ENCODE results near the gene EIF1AD. TPM values are rescaled to one million over a fixed set of nuclear protein-coding genes. Genes with fewer than 3 reads are reported as not detected.

EIF1AD gene, protein sequence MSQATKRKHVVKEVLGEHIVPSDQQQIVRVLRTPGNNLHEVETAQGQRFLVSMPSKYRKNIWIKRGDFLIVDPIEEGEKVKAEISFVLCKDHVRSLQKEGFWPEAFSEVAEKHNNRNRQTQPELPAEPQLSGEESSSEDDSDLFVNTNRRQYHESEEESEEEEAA
- 64.5 and 65.2 TPM in 2 replicates for total RNA-seq

DNA sequence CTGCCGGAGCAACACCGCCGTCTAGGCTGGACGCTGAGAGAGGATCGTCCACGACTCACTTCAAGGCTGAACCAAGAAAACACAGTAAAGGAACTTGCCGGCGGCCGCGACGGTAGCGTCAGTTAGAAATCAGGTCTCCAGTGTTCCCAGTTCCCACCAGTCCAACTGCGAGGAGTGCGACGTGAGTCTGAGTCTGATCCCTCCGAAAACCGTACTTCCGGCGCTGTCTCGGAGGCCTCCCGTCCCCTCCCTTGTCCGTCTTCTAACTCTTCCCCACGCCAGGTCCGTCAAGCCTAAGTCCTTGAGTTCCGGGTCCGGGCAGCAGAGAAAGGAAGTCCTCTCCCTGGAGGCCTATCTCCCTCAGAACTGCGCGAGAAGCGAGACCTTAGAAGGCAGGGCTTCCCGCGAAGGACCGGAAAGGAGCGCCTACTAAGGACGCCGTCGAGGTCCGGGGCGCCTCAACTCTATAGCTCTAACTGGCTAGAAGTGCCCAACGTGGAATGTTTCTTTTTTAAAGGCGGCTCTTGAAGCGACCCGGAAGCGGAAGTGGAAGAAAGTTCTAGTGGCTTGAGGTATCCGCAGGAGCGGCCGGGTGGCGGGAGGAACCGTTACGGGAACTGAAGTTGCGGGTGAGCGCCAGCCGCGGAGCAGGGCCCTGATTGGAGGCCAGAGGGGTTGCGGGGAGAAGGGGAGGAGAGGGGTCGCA is at the start of gene EIF1AD, which contains the start of gene BANF1:
EIF1AD (minus strand) TSS at position 216 of the 706 bp plus-strand sequence. CDS start 1,768 bp downstream, outside the sequence.
BANF1 (plus strand) TSS at position 562 of the 706 bp plus-strand sequence. CDS start 748 bp downstream, outside the sequence.
- Mint-ChIP-seq H3K9me3 (no peaks in the 10 kb centered on the region), H3K36me3 (ENCODE audit: low read depth) (peaks cover 82% of the 10 kb centered on the region), H3K4me3 (ENCODE audit: low read depth) (peak within 1 kb of the TSS; percentile 98), H3K27me3 (ENCODE audit: low read depth) (no peaks in the 10 kb centered on the region), H3K4me1 (ENCODE audit: low read depth) (peaks cover 20% of the 10 kb centered on the region), H3K27ac (peak within 1 kb of the TSS; percentile 99)
- intact Hi-C loops (cut with micrococcal nuclease): loop anchor here (1.0 to 5.0 kb wide), 5 partner anchors 13 to 290 kb away; partner anchors contain the start of genes KAT5, SART1 and SF3B2
- DNase-seq (ENCODE audit: low spot score): peak; percentile 96

DNA sequence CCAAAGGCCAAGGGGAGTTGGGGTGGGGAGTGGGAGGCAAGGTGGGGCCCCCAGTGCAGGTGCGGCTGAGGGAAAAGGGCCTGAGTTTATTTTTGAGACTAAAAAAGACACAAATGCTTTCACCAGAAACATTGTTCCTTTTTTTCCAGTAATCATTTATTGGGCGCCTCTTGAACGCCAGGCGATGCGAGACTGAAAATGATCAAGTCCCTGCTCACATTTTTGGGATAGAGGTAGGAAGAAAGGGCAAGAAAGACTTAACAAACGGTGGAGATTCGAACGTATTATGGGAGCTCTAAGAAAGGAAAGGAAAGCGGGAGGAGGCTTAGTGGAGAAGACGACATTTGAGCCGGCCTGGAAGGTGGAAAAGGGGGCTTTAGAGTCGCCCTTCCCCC is 49.4 kb upstream of the EIF1AD start:
- peaks cover 35% of the 10 kb centered on the region for H3K36me3 Mint-ChIP-seq (ENCODE audit: low read depth)

DNA sequence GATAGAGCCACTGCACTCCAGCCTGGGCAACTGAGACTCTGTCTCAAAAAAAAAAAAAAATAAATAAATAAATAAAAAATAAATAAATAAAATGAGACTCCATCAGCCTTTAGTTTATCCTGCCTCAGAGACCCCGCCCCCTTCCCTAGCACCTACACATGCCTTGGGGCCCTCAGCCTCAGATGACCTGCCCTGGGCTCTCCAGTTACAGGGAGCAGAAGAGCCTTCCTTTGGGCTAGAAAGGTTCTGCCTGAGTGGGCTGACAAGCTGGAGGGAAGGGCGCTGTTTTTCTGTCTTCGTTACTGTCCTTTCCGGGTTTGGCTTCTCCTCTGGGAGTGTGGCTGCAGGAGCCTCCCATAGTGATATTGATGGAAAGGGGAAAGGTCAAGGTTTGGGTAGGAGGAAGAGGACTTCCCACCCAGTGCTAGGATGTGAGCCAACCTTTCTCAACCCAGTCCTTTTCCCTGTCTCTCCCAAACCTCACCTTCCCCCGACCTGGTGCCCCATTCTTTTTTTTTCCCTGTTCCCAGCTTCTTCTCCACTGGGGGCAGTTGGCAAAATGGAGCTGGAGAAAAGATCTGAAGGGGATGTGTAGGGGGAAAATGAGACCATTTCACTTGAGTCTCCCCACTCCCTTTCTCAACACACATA is 48.7 kb upstream of the EIF1AD start:
- Mint-ChIP-seq H3K4me3 (ENCODE audit: low read depth) (peak overlapping the region; percentile 100), H3K27ac (peak overlapping the region; percentile 80), H3K4me1 (ENCODE audit: low read depth) (peaks cover 30% of the 10 kb centered on the region), H3K27me3 (ENCODE audit: low read depth) (peaks cover 8% of the 10 kb centered on the region), H3K9me3 (no peaks in the 10 kb centered on the region), H3K36me3 (ENCODE audit: low read depth) (peaks cover 28% of the 10 kb centered on the region)
- no peak for DNase-seq (ENCODE audit: low spot score)
- intact Hi-C loops (cut with micrococcal nuclease): loop anchor here (5.0 kb wide), 1 partner anchor 217 kb away; the partner anchor contains the start of gene RAB1B

More for the DNA sequence above, 49.4 kb upstream of the EIF1AD start:
- DNase-seq (ENCODE audit: low spot score): no peak
- intact Hi-C loops (cut with micrococcal nuclease): loop anchor here (5.0 kb wide), 1 partner anchor 216 kb away; the partner anchor contains the start of gene RAB1B
- H3K9me3 Mint-ChIP-seq: no peaks in the 10 kb centered on the region
- peaks cover 8% of the 10 kb centered on the region for H3K27me3 Mint-ChIP-seq (ENCODE audit: low read depth)
- peak overlapping the region; percentile 100 for H3K4me3 Mint-ChIP-seq (ENCODE audit: low read depth)
- H3K27ac Mint-ChIP-seq: peak overlapping the region; percentile 80
- H3K4me1 Mint-ChIP-seq (ENCODE audit: low read depth): peaks cover 28% of the 10 kb centered on the region

DNA sequence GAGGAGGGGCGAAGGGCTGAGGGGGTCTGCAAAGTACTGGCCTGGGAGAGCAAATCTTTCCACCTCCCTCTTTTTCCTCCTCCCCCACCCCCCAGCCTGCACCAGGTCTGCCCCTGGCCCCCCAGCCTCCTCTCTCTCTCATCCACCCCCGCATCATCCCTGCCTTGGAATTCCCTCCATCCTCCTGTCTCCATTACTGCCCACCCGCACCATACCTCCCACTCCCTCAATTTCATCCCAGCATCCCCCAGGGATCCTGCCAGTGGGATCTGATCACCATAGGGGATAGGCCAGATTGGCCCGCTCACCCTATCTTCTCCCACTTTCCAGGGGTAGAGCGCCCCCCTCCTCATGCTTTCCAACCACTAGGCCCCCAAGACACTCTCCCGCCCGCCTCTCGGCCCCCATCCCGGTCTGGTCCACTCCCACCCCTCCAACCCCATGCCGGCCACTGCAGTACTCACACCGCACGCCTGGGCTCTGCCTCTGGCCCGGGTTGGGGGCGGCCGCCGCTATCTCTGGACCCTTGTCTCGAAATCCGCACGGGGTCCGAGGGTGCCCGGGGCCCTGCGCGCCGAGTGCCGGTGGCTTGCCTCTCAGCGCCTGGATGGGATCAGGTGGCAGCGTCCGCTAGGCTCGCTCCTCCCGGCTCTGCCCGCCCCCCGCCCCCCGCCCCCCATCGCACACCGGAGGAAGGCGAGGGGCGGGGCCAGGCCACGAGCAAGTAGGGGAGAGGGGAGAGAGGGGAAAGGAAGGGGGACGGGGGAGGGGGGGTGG is 46.8 kb upstream of the EIF1AD start, which contains the start of gene GAL3ST3:
GAL3ST3 (minus strand) TSS at position 615 of the 777 bp plus-strand sequence. CDS start 3,746 bp downstream, outside the sequence.
- intact Hi-C loops (cut with micrococcal nuclease): no loop called here
- Mint-ChIP-seq H3K27ac (no peak within 1 kb of the TSS), H3K36me3 (ENCODE audit: low read depth) (peaks cover 14% of the 10 kb centered on the region), H3K4me1 (ENCODE audit: low read depth) (peaks cover 38% of the 10 kb centered on the region), H3K27me3 (ENCODE audit: low read depth) (peaks cover 8% of the 10 kb centered on the region), H3K9me3 (no peaks in the 10 kb centered on the region), H3K4me3 (ENCODE audit: low read depth) (no peak within 1 kb of the TSS)
- no peak for DNase-seq (ENCODE audit: low spot score)

DNA sequence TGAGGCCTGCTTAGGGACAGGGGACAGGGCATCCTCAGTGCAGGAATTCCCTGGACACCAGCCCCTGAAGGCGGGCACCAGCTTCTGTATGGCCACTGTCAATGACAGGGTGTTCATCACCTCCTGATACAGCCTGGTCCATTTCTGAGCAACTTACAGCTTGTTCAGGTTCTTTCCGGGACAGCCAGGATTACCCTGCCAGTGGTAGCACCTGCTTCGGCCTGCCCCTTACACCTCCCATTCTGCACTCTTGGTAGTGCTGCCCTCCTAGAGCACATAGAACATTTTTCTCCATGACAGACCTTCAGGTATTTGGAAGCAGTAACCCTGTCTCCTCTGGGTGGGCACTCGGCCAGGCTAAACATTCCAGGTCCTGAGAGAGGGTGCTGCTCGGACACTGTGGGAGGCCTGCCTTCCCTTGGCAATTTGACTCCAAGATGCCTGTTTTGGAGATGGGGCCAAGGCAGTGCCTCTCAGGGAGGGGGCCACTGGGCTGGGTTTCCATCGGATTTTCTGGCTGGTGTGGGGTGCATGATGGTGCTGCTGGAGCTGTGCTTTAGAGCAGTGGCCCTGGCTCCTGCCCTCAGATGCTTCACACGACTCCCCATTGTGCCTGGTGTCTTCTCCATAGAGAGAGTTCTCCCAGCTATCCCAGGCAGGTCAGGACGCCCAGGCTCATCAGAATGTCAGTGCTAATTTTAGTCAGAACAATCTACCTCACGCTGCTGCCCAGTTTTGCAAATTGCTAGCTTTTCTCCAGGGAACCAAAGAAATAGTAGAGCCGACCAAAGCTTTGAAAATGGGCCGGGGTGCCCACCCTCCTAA is 45.8 kb upstream of the EIF1AD start:
- H3K27ac Mint-ChIP-seq: no peak overlapping the region
- H3K27me3 Mint-ChIP-seq (ENCODE audit: low read depth): peaks cover 8% of the 10 kb centered on the region
- peaks cover 6% of the 10 kb centered on the region for H3K36me3 Mint-ChIP-seq (ENCODE audit: low read depth)
- H3K9me3 Mint-ChIP-seq: no peaks in the 10 kb centered on the region
- DNase-seq (ENCODE audit: low spot score): no peak
- intact Hi-C loops (cut with micrococcal nuclease): no loop called here
- H3K4me3 Mint-ChIP-seq (ENCODE audit: low read depth): no peak overlapping the region
- H3K4me1 Mint-ChIP-seq (ENCODE audit: low read depth): peaks cover 31% of the 10 kb centered on the region

DNA sequence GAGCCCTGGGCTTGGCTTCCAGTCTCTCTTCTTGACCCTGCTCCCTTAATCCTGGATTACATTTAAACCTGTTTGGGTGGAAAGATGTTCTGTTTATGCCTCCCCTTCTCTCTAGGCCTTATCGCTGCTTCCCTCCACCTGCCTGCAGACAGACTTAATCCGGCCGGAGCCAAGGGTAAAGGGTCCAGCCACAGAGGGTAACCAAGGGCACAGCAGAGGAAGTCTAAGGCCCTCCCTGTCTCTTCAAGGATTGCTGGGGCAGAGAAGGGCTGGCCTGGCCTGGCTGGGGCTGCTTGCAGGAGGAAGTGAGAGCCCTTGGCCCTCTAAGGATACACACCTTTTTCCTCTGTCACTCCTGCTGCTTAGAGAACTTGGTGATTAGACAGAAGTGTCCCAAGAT is 44.9 kb upstream of the EIF1AD start:
- peaks cover 8% of the 10 kb centered on the region for H3K27me3 Mint-ChIP-seq (ENCODE audit: low read depth)

DNA sequence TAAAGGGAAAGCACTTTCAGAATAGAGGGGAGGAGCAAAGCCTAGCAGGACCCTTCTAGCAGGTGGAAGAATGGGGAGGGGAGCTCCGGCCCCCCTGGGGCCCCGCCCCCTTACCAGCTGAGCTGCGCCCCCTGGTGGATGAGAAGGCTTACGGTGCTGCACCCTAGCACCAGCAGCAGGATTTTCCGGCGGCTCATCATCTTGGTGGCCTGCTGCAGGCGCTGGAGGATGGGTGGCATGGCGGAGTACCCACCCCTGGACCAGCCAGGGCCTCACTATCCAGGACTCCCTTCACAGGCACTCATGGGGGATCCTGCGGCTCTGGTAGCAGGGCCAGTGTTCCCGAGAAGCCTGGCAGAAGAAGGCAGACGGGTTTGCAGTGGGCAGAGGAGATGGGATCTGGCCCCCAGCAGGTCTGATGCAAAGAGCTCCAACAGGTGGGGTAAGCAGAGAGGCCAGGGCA is 43.3 kb upstream of the EIF1AD start:
- intact Hi-C loops (cut with micrococcal nuclease): no loop called here
- H3K27me3 Mint-ChIP-seq (ENCODE audit: low read depth): peaks cover 8% of the 10 kb centered on the region
- no peaks in the 10 kb centered on the region for H3K9me3 Mint-ChIP-seq
- DNase-seq (ENCODE audit: low spot score): peak; percentile 77
- H3K36me3 Mint-ChIP-seq (ENCODE audit: low read depth): no peaks in the 10 kb centered on the region
- H3K4me1 Mint-ChIP-seq (ENCODE audit: low read depth): peaks cover 18% of the 10 kb centered on the region
- peak overlapping the region; percentile 48 for H3K27ac Mint-ChIP-seq
- no peak overlapping the region for H3K4me3 Mint-ChIP-seq (ENCODE audit: low read depth)

More for the DNA sequence above, 44.9 kb upstream of the EIF1AD start:
- no peak for DNase-seq (ENCODE audit: low spot score)
- Mint-ChIP-seq H3K9me3 (no peaks in the 10 kb centered on the region), H3K4me3 (ENCODE audit: low read depth) (no peak overlapping the region), H3K36me3 (ENCODE audit: low read depth) (no peaks in the 10 kb centered on the region), H3K4me1 (ENCODE audit: low read depth) (peaks cover 29% of the 10 kb centered on the region), H3K27ac (no peak overlapping the region)
- intact Hi-C loops (cut with micrococcal nuclease): no loop called here

DNA sequence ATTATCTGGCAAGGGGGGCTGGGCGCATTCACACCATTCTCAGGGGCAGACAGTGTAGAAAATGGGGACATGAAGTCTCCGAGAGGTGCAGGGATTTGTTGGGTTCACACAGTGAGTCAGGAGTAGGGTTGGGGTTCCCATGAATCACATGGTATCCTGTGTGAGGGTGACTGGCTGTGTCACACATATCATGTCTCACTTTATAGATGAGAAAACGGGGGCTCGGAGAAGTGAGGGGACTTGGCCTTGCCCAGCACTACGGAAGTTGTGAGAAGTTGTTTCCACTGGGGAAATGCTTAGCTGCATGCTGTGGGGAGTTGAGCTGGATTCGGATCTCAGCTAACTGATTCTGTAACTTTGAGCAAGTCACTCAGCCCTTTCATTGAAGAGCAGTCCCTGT is 42.8 kb upstream of the EIF1AD start:
- Mint-ChIP-seq H3K4me3 (ENCODE audit: low read depth) (no peak overlapping the region), H3K36me3 (ENCODE audit: low read depth) (no peaks in the 10 kb centered on the region), H3K9me3 (no peaks in the 10 kb centered on the region), H3K27me3 (ENCODE audit: low read depth) (peaks cover 11% of the 10 kb centered on the region), H3K4me1 (ENCODE audit: low read depth) (peaks cover 18% of the 10 kb centered on the region), H3K27ac (peak overlapping the region; percentile 48)
- intact Hi-C loops (cut with micrococcal nuclease): no loop called here
- DNase-seq (ENCODE audit: low spot score): no peak

DNA sequence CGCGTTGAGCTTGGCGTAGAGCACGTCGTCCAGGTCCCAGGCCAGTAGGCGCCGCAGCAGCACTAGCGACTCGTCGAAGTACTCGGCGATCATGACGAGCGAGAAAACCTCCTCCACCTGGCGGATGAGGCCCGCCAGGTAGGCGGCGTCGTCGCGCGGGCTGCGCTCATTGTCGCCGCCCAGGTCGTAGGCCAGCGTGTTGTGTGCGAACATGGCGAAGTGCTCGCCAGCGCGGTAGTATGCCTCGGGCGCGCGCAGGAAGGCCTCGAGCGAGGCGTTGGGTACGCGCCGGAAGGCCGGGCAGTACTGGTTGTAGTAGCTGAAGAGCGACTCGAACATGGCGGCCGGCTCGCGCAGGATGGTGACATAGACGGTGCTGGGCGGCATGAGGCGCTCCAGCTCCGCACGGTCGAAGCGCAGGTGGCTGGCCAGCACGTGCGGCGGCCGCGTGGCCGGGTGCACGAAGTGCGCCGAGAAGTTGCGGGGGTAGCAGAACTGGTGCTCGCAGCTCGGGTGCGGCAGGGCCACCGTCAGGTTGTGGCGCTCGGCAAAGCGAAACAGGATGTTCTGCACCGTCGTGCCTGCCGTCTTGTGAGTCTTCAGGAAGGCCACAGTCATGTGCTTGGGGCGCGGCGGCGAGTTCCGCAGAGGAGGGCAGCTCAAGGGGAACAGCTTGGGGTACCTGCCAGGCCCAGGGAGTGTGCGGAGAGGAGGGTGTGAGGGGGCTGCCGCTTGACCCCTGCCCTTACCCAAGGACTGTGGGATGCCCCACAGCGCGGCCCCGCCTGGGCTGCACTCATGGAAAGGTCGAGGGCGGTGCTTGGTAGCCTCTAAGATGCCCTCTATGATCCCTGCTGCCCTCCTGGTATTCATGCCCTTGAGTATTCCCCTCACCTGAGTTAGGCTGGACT is 41.3 kb upstream of the EIF1AD start:
- intact Hi-C loops (cut with micrococcal nuclease): no loop called here
- no peaks in the 10 kb centered on the region for H3K36me3 Mint-ChIP-seq (ENCODE audit: low read depth)
- H3K9me3 Mint-ChIP-seq: no peaks in the 10 kb centered on the region
- no peak overlapping the region for H3K27ac Mint-ChIP-seq
- peaks cover 14% of the 10 kb centered on the region for H3K4me1 Mint-ChIP-seq (ENCODE audit: low read depth)
- peaks cover 13% of the 10 kb centered on the region for H3K27me3 Mint-ChIP-seq (ENCODE audit: low read depth)
- DNase-seq (ENCODE audit: low spot score): no peak
- no peak overlapping the region for H3K4me3 Mint-ChIP-seq (ENCODE audit: low read depth)

DNA sequence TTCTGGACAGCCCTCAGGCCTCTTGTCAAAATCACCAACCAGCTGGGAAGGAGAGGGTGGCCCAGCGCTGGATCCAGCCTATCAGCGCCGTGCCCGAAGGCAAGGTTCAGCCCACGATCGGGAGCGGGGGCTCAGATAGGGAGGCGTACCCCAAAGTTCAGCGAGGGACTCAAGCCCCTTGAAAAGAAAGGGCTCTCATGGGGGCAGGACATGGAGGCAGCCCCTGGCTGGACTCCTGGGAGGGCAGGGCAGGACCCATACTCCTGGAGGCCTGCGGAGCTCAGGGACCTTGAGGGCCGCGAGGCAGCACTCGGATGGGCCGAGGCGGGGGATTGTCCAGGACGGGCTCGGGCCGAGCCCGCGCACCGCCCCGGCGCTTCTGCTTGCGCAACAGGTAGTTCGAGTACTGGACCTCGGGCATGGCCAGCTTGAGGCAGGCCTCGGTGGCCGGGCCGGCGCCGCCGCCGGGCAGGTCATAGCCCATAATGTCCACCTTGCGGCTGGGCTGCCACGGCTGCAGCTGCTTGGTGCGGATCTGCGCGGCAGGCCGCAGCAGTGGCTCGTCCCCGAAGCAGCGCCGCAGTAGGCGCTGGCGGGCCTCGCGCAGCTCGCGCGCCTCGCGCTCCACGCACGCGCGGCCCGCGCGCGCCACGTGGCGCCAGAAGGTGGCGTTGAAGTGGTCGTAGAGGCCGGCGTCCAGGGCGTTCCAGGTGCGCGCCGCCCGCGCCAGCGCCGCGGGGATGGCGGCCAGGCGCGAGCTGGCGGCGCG is 40.5 kb upstream of the EIF1AD start:
- no peak overlapping the region for H3K27ac Mint-ChIP-seq
- DNase-seq (ENCODE audit: low spot score): no peak
- H3K36me3 Mint-ChIP-seq (ENCODE audit: low read depth): no peaks in the 10 kb centered on the region
- H3K27me3 Mint-ChIP-seq (ENCODE audit: low read depth): peaks cover 10% of the 10 kb centered on the region
- H3K9me3 Mint-ChIP-seq: no peaks in the 10 kb centered on the region
- intact Hi-C loops (cut with micrococcal nuclease): no loop called here
- H3K4me1 Mint-ChIP-seq (ENCODE audit: low read depth): peaks cover 14% of the 10 kb centered on the region
- H3K4me3 Mint-ChIP-seq (ENCODE audit: low read depth): no peak overlapping the region
